GOT3 (cell line): Measurements from ENCODE around the gene KIR2DL1.
A peak's percentile ranks its signal among the peaks of the same experiment; 100 is the strongest.
"Not testable (repeated sequence)": the region's sequence is repeated elsewhere in the genome, so short reads cannot be mapped to it uniquely, and the experiment has no call there.

ENCODE experiments used
- DNase-seq: peaks from one replicate; lab custom pipeline; 2025; ENCODE audit warnings: mixed read lengths; lab: John Stamatoyannopoulos, UW

KIR2DL1 gene

GRCh38 chr19:54769646-54770045 is at the start of gene KIR2DL1:
TSS of gene KIR2DL1 (plus strand) at chr19:54769793. CDS start at chr19:54769851, 58 bp downstream.
- DNase-seq, result not testable (repeated sequence)

GRCh38 chr19:54724142-54724541 is 45.5 kb upstream of the KIR2DL1 start, which contains the start of gene KIR3DL3:
TSS of gene KIR3DL3 (plus strand) at chr19:54724442. CDS start at chr19:54724497, 55 bp downstream.
- no peak for DNase-seq

- DNase-seq, result no peak
Measured at GRCh38 chr19:54724644-54725043, 44.9 kb upstream of the KIR2DL1 start.

GRCh38 chr19:54725321-54725720 is 44.3 kb upstream of the KIR2DL1 start:
- DNase-seq, result no peak

- DNase-seq, result no peak
Measured at GRCh38 chr19:54727562-54727961, 42.0 kb upstream of the KIR2DL1 start.

- no peak for DNase-seq
Measured at GRCh38 chr19:54728167-54728566, 41.4 kb upstream of the KIR2DL1 start.

- DNase-seq, result no peak
Measured at GRCh38 chr19:54729416-54730188, 40.0 kb upstream of the KIR2DL1 start.

GRCh38 chr19:54731191-54731590 is 38.4 kb upstream of the KIR2DL1 start:
- no peak for DNase-seq

- not testable (repeated sequence) for DNase-seq
Measured at GRCh38 chr19:54738306-54738705, 31.3 kb upstream of the KIR2DL1 start, which contains the start of gene KIR2DL3. TSS of gene KIR2DL3 (plus strand) at chr19:54738513. CDS start at chr19:54738546, 33 bp downstream.

GRCh38 chr19:54738715-54739114 is 30.9 kb upstream of the KIR2DL1 start:
- no peak for DNase-seq

- DNase-seq, result no peak
Measured at GRCh38 chr19:54739587-54740497, 29.8 kb upstream of the KIR2DL1 start.

- not testable (repeated sequence) for DNase-seq
Measured at GRCh38 chr19:54741950-54742349, 27.6 kb upstream of the KIR2DL1 start.

- not testable (repeated sequence) for DNase-seq
Measured at GRCh38 chr19:54744080-54744479, 25.5 kb upstream of the KIR2DL1 start.

- DNase-seq, result peak; percentile 12
Measured at GRCh38 chr19:54747614-54748322, 21.8 kb upstream of the KIR2DL1 start.

GRCh38 chr19:54750276-54750675 is 19.3 kb upstream of the KIR2DL1 start:
- not testable (repeated sequence) for DNase-seq

- DNase-seq, result not testable (repeated sequence)
Measured at GRCh38 chr19:54756204-54757110, 13.1 kb upstream of the KIR2DL1 start.

GRCh38 chr19:54758577-54758976 is 11.0 kb upstream of the KIR2DL1 start:
- not testable (repeated sequence) for DNase-seq

- DNase-seq, result not testable (repeated sequence)
Measured at GRCh38 chr19:54764219-54764618, 5.4 kb upstream of the KIR2DL1 start.

GRCh38 chr19:54766464-54766863 is 3.1 kb upstream of the KIR2DL1 start:
- DNase-seq, result not testable (repeated sequence)

GRCh38 chr19:54770511-54770910 is 918 bp downstream of the KIR2DL1 start:
- not testable (repeated sequence) for DNase-seq
